BJ (cell line): ENCODE results near the gene KCNJ15. TPM values are rescaled to one million over a fixed set of nuclear protein-coding genes. Genes with fewer than 3 reads are reported as not detected.

Source experiments
- CTCF ChIA-PET: fragments of 350-600 bp; formaldehyde crosslinking; extraction: SDS; loops from one replicate; lab custom pipeline; 2021; ENCODE audit warnings: antibody characterized with exemption, inconsistent platforms; lab: Yijun Ruan, JAX
- POLR2A ChIA-PET: fragments of 300-600 bp; sonication (Branson Sonifier 250); formaldehyde crosslinking; extraction: SDS; loops from one replicate; lab custom pipeline; 2021; ENCODE audit warnings: antibody characterized with exemption; lab: Charles Lee
- DNase-seq: peaks from one replicate; pipeline ENCODE4 v3.0.0-alpha.2; 2011; ENCODE audit warnings: low read depth
- H3K27me3 ChIP-seq: 2 replicates; pipeline ENCODE4 v1.6.0; 2011; ENCODE audit warnings: low read length; ENCODE audit not compliant: control insufficient read depth, insufficient read depth
- H3K36me3 ChIP-seq: 2 replicates; pipeline ENCODE4 v1.5.1; 2011; ENCODE audit warnings: low read length; ENCODE audit not compliant: control insufficient read depth, insufficient read depth
- H3K4me3 ChIP-seq: 2 replicates; pipeline ENCODE4 v1.5.1; 2011; ENCODE audit warnings: low read depth, mild to moderate bottlenecking, control low read depth, low read length
- polyA plus RNA-seq: library from polyadenylated mRNA; depleted of rRNA; stranded (reverse); fragments of >200 nt; gene quantifications from 2 replicates; pipeline ENCODE4 v1.2.3, GENCODE V29; 2011
- TF ChIP-seq, protein P1 (sequence below): IDR thresholded peaks from 2 replicates; pipeline ENCODE4 v1.5.1; 2011; ENCODE audit warnings: low read depth, mild to moderate bottlenecking, control low read depth, inconsistent platforms, low read length, moderate library complexity; ENCODE audit not compliant: insufficient read depth

Gene KCNJ15
- polyA plus RNA-seq, 1 experiment = 0.02 TPM

DNA sequence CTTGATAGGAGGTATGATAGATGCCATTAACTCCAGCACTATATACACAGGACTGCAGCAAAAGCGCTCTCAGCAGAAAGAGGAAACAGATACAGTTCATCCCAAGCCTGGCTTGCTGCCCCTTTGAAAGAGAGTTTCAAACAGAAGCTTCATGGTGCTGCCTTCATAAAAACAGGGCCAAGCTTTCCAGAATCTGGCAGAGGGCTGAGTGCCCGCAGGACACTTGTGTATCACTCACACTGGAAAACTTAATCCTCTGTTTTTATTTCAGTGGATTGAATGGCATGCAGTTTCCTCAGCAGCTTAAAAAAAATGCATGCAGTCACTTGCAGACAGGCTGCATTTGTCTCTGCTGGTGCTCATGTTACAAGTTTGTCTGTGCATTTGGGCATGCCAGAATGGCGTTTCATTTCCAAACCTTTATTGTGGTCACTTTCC lies 40.4 kb downstream of the KCNJ15 start:
- Histone ChIP-seq H3K27me3 (no peaks in the 10 kb centered on the region), H3K36me3 (no peaks in the 10 kb centered on the region), H3K4me3 (no peak overlapping the region)
- TF ChIP-seq, protein P1, sequence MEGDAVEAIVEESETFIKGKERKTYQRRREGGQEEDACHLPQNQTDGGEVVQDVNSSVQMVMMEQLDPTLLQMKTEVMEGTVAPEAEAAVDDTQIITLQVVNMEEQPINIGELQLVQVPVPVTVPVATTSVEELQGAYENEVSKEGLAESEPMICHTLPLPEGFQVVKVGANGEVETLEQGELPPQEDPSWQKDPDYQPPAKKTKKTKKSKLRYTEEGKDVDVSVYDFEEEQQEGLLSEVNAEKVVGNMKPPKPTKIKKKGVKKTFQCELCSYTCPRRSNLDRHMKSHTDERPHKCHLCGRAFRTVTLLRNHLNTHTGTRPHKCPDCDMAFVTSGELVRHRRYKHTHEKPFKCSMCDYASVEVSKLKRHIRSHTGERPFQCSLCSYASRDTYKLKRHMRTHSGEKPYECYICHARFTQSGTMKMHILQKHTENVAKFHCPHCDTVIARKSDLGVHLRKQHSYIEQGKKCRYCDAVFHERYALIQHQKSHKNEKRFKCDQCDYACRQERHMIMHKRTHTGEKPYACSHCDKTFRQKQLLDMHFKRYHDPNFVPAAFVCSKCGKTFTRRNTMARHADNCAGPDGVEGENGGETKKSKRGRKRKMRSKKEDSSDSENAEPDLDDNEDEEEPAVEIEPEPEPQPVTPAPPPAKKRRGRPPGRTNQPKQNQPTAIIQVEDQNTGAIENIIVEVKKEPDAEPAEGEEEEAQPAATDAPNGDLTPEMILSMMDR = no peak
- CTCF ChIA-PET = interaction anchor here (0.9 kb wide), 1 partner anchor 55 kb away, joined by 3 read pairs; no protein-coding TSS in a partner anchor
- POLR2A ChIA-PET = no interaction called here
- DNase-seq = no peak

DNA sequence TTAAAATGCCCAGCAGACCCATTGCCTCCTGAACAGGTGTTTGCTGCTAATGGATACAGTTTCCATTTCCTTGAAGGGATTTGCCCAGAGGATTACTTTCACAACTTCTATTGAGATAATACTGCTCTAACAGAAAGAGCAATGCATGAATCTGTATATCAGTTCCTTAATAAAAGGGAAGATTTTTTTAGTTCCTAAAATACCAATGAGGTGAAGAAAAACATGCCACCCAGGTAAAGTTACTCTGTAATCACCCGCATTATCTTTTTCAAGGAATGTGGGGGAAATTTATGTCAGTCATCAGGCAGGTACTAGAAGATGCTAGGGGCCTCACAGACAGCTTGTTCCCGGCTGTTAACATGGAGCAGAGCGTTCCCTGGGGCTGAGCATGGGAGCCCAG lies 41.1 kb downstream of the KCNJ15 start:
- no peak for DNase-seq
- Histone ChIP-seq H3K4me3 (no peak overlapping the region), H3K27me3 (no peaks in the 10 kb centered on the region), H3K36me3 (no peaks in the 10 kb centered on the region)
- POLR2A ChIA-PET = no interaction called here
- CTCF ChIA-PET = no interaction called here
- TF ChIP-seq, protein P1 = no peak

DNA sequence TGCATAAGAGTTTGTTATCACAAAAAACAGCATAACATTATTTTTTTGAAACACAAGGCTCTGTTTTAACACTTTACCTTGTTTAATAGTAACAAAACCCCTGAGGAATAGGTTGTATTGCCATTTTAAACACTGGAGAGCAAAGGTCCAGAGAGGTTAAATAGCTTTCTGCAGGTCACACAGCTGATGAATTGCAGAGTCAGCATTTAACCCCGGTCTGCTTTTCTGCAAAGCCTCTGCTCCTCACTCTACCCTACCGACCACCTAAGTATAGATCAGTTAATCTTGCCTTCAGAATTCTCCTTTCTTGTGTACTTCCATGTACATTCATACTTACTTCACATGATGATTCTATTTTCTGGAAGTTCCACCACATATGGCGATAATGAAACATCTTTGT lies 42.0 kb downstream of the KCNJ15 start:
- TF ChIP-seq, protein P1 = no peak
- H3K36me3 ChIP-seq = no peaks in the 10 kb centered on the region
- POLR2A ChIA-PET = no interaction called here
- no peak overlapping the region for H3K4me3 ChIP-seq
- DNase-seq = no peak
- H3K27me3 ChIP-seq = no peaks in the 10 kb centered on the region
- CTCF ChIA-PET = no interaction called here

DNA sequence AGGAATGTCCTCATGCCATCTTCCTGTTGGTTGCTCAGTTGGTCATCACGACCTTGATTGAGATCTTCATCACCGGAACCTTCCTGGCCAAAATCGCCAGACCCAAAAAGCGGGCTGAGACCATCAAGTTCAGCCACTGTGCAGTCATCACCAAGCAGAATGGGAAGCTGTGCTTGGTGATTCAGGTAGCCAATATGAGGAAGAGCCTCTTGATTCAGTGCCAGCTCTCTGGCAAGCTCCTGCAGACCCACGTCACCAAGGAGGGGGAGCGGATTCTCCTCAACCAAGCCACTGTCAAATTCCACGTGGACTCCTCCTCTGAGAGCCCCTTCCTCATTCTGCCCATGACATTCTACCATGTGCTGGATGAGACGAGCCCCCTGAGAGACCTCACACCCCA lies 42.9 kb downstream of the KCNJ15 start:
- ChIA-PET CTCF (interaction anchor here (1.5 kb wide), 1 partner anchor 20 kb away, joined by 5 read pairs; no protein-coding TSS in a partner anchor), POLR2A (no interaction called here)
- no peaks in the 10 kb centered on the region for H3K27me3 ChIP-seq
- no peak overlapping the region for H3K4me3 ChIP-seq
- H3K36me3 ChIP-seq = no peaks in the 10 kb centered on the region
- DNase-seq = no peak
- TF ChIP-seq, protein P1 = no peak

DNA sequence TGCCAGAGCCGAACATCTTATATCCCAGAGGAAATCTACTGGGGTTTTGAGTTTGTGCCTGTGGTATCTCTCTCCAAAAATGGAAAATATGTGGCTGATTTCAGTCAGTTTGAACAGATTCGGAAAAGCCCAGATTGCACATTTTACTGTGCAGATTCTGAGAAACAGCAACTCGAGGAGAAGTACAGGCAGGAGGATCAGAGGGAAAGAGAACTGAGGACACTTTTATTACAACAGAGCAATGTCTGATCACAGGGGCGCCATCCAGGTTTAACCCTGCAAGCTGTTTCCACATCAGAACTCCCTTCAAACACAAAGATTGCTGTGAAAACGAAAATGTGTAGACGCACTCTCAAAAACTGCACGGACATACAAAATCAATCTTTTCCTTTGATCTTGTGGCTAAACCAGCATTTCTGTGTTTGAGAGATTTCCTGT lies 43.4 kb downstream of the KCNJ15 start:
- Histone ChIP-seq H3K27me3 (no peaks in the 10 kb centered on the region), H3K4me3 (no peak overlapping the region), H3K36me3 (no peaks in the 10 kb centered on the region)
- TF ChIP-seq, protein P1 = no peak
- ChIA-PET CTCF (interaction anchor here (0.7 to 1.5 kb wide), 3 partner anchors 20 to 133 kb away, joined by 3 to 5 read pairs (median 4); no protein-coding TSS in a partner anchor), POLR2A (no interaction called here)
- DNase-seq = no peak
